Measurements from ENCODE around the gene TGM5. TPM values are rescaled to one million over a fixed set of nuclear protein-coding genes. Genes with fewer than 3 reads are reported as not detected.

Gene TGM5
- total RNA-seq, 1 donor from 2014 or later, result not detected

DNA sequence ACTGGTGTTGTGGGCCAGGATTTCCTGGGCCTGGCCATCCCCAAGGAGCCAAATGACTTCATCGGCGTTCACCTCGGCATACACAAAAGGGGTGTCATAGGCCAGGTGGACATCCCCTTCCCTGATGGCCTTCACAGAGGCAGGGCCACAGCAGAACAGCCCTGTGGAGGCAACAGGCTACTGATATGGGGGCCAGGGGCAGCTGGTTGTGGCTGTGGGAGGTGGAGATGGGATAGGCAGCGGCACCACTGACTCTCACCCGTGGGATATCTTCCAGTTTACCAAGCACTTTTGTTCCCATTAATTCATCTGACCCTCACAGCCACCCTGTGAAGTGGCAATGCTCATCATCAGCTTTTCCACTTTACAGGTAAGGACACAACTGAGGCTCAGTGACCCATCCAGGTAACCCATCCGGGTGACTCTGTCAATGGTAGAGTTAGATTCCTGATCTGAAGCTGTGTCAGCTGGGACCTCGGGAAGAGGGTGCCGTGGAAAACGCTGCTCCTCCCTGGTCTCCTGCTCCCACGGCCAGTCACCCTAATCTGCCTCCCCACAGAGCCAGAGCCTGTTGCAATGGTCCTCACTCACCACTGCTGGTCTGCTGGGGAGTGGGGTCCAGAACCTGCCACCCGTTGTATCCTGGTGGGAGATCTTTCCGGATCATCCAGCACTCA, 15.3 kb upstream of the TGM5 start:
- Mint-ChIP-seq H3K4me3 (ENCODE audit: unreplicated experiment) (no peak overlapping the region), H3K27me3 (ENCODE audit: unreplicated experiment) (no peaks in the 10 kb centered on the region), H3K27ac (ENCODE audit: unreplicated experiment) (no peak overlapping the region), H3K36me3 (ENCODE audit: unreplicated experiment) (no peaks in the 10 kb centered on the region), H3K9me3 (ENCODE audit: unreplicated experiment) (peaks cover 4% of the 10 kb centered on the region), H3K4me1 (ENCODE audit: low read depth, unreplicated experiment) (no peaks in the 10 kb centered on the region)
- TF ChIP-seq, protein P1, sequence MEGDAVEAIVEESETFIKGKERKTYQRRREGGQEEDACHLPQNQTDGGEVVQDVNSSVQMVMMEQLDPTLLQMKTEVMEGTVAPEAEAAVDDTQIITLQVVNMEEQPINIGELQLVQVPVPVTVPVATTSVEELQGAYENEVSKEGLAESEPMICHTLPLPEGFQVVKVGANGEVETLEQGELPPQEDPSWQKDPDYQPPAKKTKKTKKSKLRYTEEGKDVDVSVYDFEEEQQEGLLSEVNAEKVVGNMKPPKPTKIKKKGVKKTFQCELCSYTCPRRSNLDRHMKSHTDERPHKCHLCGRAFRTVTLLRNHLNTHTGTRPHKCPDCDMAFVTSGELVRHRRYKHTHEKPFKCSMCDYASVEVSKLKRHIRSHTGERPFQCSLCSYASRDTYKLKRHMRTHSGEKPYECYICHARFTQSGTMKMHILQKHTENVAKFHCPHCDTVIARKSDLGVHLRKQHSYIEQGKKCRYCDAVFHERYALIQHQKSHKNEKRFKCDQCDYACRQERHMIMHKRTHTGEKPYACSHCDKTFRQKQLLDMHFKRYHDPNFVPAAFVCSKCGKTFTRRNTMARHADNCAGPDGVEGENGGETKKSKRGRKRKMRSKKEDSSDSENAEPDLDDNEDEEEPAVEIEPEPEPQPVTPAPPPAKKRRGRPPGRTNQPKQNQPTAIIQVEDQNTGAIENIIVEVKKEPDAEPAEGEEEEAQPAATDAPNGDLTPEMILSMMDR (IDR thresholded peaks at IDR 0.05; ENCODE audit: partially characterized antibody, unreplicated experiment), result no peak
- DNase-seq, result no peak

DNA sequence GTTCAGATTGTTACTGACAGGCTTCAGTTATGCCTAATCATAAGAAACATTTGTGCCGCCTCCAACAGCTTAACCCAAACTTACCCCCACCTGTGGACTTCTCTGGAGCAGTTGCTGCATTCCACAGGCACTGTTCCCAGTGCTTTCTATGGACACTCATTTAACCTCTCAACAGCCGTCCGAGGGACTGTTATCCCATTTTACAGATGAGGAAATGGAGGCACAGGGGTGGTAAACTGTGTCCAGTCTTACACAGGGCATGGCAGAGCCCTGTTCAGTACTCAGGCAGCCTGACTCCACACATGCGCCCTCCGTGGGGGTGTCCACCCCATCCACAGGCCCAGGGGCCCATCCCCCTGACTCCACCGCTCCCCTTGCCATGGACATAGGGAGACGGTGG, 14.3 kb upstream of the TGM5 start:
- Mint-ChIP-seq H3K27me3 (ENCODE audit: unreplicated experiment) (no peaks in the 10 kb centered on the region), H3K4me1 (ENCODE audit: low read depth, unreplicated experiment) (no peaks in the 10 kb centered on the region), H3K4me3 (ENCODE audit: unreplicated experiment) (no peak overlapping the region), H3K9me3 (ENCODE audit: unreplicated experiment) (peaks cover 4% of the 10 kb centered on the region), H3K27ac (ENCODE audit: unreplicated experiment) (no peak overlapping the region), H3K36me3 (ENCODE audit: unreplicated experiment) (no peaks in the 10 kb centered on the region)
- no peak for DNase-seq
- TF ChIP-seq, protein P1 (IDR thresholded peaks at IDR 0.05; ENCODE audit: partially characterized antibody, unreplicated experiment), result no peak

DNA sequence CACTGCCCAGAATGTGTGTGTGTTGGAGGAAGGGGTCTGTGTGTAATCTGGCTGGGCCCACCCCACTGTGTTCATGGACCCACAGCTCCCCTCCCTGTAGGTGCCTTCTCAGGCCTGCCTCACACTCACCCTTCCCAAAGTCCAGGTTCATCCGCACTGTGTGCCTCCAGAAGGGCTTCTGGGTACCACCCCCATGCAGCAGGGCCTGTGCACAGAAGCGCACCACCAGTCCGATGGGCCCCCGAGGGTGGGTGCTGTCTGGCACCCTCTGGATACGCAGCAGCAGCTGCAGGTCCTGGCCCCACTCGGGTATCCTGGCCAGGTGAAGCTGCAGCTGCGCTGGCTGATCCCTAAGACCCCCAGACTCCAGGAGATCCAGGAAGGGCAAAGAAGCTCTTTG, 12.8 kb upstream of the TGM5 start:
- Mint-ChIP-seq H3K4me1 (ENCODE audit: low read depth, unreplicated experiment) (no peaks in the 10 kb centered on the region), H3K36me3 (ENCODE audit: unreplicated experiment) (no peaks in the 10 kb centered on the region), H3K27me3 (ENCODE audit: unreplicated experiment) (peaks cover 6% of the 10 kb centered on the region), H3K4me3 (ENCODE audit: unreplicated experiment) (no peak overlapping the region), H3K9me3 (ENCODE audit: unreplicated experiment) (no peaks in the 10 kb centered on the region), H3K27ac (ENCODE audit: unreplicated experiment) (no peak overlapping the region)
- TF ChIP-seq, protein P1 (IDR thresholded peaks at IDR 0.05; ENCODE audit: partially characterized antibody, unreplicated experiment), result no peak
- no peak for DNase-seq

DNA sequence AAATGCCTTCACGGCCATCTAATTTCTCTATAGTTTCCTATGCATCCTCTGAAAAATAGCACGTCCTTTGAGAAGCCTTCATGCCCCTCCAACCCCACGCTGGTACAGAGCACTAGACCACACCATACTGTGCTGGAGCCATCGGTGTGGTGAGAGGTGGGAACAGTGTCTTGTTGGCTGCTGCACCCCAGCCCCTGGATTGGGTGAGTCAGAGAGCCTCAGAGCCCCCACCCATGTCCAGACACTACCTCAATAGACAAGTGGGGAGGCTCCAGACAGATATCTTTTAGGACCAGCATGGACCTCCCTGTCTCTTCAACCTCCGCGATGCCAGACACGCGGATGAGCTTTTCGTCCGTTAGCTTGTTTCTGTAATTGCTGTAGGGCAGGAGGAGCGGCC, 12.1 kb upstream of the TGM5 start:
- Mint-ChIP-seq H3K36me3 (ENCODE audit: unreplicated experiment) (no peaks in the 10 kb centered on the region), H3K4me1 (ENCODE audit: low read depth, unreplicated experiment) (no peaks in the 10 kb centered on the region), H3K9me3 (ENCODE audit: unreplicated experiment) (no peaks in the 10 kb centered on the region), H3K4me3 (ENCODE audit: unreplicated experiment) (no peak overlapping the region), H3K27ac (ENCODE audit: unreplicated experiment) (no peak overlapping the region), H3K27me3 (ENCODE audit: unreplicated experiment) (peaks cover 6% of the 10 kb centered on the region)
- TF ChIP-seq, protein P1 (IDR thresholded peaks at IDR 0.05; ENCODE audit: partially characterized antibody, unreplicated experiment), result no peak
- no peak for DNase-seq

DNA sequence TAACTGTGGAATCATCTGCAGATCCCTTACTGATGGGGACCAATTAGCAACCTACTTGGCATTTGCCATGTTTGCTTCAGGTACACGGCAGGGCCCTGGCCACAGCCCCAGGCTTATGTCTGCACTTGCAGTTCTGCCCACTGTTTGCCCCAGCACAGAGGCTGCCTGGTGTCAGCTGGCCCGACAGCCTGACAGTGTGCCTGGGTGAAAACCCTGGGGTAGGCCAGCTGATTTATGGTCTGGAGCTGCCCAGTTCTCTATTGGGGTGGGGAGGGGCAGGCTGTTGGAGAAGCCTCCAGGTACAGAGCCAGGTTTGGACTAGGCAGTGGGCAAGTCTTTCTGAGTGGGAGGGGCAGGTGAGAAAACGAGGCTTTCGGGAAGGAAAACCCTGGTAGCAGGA, 11.2 kb upstream of the TGM5 start:
- Mint-ChIP-seq H3K4me1 (ENCODE audit: low read depth, unreplicated experiment) (no peaks in the 10 kb centered on the region), H3K4me3 (ENCODE audit: unreplicated experiment) (no peak overlapping the region), H3K27me3 (ENCODE audit: unreplicated experiment) (peaks cover 6% of the 10 kb centered on the region), H3K36me3 (ENCODE audit: unreplicated experiment) (no peaks in the 10 kb centered on the region), H3K27ac (ENCODE audit: unreplicated experiment) (no peak overlapping the region), H3K9me3 (ENCODE audit: unreplicated experiment) (no peaks in the 10 kb centered on the region)
- TF ChIP-seq, protein P1 (IDR thresholded peaks at IDR 0.05; ENCODE audit: partially characterized antibody, unreplicated experiment), result no peak
- DNase-seq, result no peak
